ENCODE data around the gene STON2. TPM values are rescaled to one million over a fixed set of nuclear protein-coding genes. Genes with fewer than 3 reads are reported as not detected.
"Not testable (repeated sequence)": the region's sequence is repeated elsewhere in the genome, so short reads cannot be mapped to it uniquely, and the experiment has no call there.

STON2 gene
- polyA plus RNA-seq, 2 of the 4 experiments (the other 2 are of a cell fraction): 0.53 to 1.3 TPM

DNA sequence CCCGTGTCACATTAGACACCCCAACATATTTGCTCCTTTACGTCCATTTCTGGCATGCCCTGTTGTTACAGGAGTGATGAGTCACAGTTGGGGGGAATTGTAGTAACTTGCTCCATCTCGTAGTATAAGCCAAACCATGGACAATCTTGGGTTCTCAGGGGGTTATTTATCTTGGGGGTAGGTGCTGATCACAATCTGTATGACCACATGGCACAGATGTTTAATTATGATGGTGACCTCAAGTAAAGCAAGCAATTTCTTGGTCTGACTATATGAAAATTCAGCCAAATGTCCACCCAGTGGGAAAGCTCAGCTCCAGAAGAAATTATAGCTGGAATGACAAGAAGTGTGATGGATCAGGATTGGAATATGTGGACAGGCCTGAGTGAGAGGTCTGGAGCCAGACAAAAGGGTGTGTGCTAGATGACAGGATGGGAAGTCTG is 32.1 kb upstream of the STON2 start:
- CTCF ChIA-PET: interaction anchor here (1.4 to 2.2 kb wide), 2 partner anchors 21 to 163 kb away, joined by 3 to 7 read pairs; no protein-coding TSS in a partner anchor
- TF ChIP-seq ZSCAN20 (CRISPR knock-in tag; IDR thresholded peaks at IDR 0.05): no peak
- no peak for TF ChIP-seq FOSB (CRISPR knock-in tag; IDR thresholded peaks at IDR 0.05)
- no peak for TF ChIP-seq SREBF2 (IDR thresholded peaks at IDR 0.05)
- no peak for TF ChIP-seq POLR2A (IDR thresholded peaks at IDR 0.05; ENCODE audit: low read length)
- no peak for TF ChIP-seq MAFK (IDR thresholded peaks at IDR 0.05; ENCODE audit: partially characterized antibody)
- no peak for TF ChIP-seq FOXS1 (CRISPR knock-in tag; IDR thresholded peaks at IDR 0.05)
- no peak for TF ChIP-seq FOSL2 (IDR thresholded peaks at IDR 0.05)
- TF ChIP-seq FOSL2 (CRISPR knock-in tag; IDR thresholded peaks at IDR 0.05): no peak
- TF ChIP-seq, protein P1, sequence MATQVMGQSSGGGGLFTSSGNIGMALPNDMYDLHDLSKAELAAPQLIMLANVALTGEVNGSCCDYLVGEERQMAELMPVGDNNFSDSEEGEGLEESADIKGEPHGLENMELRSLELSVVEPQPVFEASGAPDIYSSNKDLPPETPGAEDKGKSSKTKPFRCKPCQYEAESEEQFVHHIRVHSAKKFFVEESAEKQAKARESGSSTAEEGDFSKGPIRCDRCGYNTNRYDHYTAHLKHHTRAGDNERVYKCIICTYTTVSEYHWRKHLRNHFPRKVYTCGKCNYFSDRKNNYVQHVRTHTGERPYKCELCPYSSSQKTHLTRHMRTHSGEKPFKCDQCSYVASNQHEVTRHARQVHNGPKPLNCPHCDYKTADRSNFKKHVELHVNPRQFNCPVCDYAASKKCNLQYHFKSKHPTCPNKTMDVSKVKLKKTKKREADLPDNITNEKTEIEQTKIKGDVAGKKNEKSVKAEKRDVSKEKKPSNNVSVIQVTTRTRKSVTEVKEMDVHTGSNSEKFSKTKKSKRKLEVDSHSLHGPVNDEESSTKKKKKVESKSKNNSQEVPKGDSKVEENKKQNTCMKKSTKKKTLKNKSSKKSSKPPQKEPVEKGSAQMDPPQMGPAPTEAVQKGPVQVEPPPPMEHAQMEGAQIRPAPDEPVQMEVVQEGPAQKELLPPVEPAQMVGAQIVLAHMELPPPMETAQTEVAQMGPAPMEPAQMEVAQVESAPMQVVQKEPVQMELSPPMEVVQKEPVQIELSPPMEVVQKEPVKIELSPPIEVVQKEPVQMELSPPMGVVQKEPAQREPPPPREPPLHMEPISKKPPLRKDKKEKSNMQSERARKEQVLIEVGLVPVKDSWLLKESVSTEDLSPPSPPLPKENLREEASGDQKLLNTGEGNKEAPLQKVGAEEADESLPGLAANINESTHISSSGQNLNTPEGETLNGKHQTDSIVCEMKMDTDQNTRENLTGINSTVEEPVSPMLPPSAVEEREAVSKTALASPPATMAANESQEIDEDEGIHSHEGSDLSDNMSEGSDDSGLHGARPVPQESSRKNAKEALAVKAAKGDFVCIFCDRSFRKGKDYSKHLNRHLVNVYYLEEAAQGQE (IDR thresholded peaks at IDR 0.05): no peak
- no peak for TF ChIP-seq POLR2AphosphoS2 (conservative IDR thresholded peaks at IDR 0.05; ENCODE audit: low read length)
- POLR2A ChIA-PET: no interaction called here
- DNase-seq (ENCODE audit: low read depth in 1 of 2, low spot score in 1 of 2): no peak
- 41% methylated on average over 3 of the region's 3 CpGs for WGBS (ENCODE audit: missing lambda C conversion rate)
- no peak for FAIRE-seq
- H3K4me1 ChIP-seq: peaks cover 11% of the 10 kb centered on the region
- no peaks in the 10 kb centered on the region for H3K9me3 ChIP-seq
- no peak overlapping the region for H3K27ac ChIP-seq
- no peak overlapping the region for H3K4me3 ChIP-seq
- ATAC-seq: no peak
- H3K4me2 ChIP-seq: no peak overlapping the region

DNA sequence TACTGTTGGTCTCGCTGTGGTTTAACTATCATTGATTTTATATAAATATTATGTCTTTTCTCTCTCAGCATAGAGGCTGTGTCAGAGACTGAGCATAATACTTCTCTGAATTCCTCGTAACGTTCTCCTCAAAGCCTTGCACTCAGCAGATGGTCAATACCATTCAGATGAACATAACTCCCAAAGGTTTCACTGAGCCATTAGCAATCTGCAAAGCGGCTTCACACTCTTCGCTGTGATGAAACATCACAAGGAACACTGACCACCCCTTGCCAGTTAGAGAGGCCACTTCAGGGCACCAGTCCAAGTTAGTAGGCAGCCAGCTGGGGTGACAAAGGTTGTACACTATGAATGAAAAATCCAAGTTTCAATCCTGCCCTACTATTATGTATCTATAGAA is 30.1 kb upstream of the STON2 start:
- DNase-seq (ENCODE audit: low read depth in 1 of 2, low spot score in 1 of 2) (no peak), ATAC-seq (no peak), FAIRE-seq (no peak)
- Histone ChIP-seq H3K4me3 (no peak overlapping the region), H3K4me1 (no peaks in the 10 kb centered on the region), H3K9me3 (no peaks in the 10 kb centered on the region), H3K4me2 (no peak overlapping the region), H3K27ac (no peak overlapping the region)
- 61% methylated on average over 5 of the region's 5 CpGs for WGBS (ENCODE audit: missing lambda C conversion rate)
- no peak for TF ChIP-seq MAFK (IDR thresholded peaks at IDR 0.05; ENCODE audit: partially characterized antibody)
- no peak for TF ChIP-seq POLR2A (IDR thresholded peaks at IDR 0.05; ENCODE audit: low read length)
- no peak for TF ChIP-seq NPAS2 (CRISPR knock-in tag; IDR thresholded peaks at IDR 0.05; ENCODE audit: borderline replicate concordance)
- no peak for TF ChIP-seq CHD2 (IDR thresholded peaks at IDR 0.05; ENCODE audit: low read length, partially characterized antibody)
- TF ChIP-seq, protein P2, sequence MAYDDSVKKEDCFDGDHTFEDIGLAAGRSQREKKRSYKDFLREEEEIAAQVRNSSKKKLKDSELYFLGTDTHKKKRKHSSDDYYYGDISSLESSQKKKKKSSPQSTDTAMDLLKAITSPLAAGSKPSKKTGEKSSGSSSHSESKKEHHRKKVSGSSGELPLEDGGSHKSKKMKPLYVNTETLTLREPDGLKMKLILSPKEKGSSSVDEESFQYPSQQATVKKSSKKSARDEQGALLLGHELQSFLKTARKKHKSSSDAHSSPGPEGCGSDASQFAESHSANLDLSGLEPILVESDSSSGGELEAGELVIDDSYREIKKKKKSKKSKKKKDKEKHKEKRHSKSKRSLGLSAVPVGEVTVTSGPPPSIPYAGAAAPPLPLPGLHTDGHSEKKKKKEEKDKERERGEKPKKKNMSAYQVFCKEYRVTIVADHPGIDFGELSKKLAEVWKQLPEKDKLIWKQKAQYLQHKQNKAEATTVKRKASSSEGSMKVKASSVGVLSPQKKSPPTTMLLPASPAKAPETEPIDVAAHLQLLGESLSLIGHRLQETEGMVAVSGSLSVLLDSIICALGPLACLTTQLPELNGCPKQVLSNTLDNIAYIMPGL (CRISPR knock-in tag; IDR thresholded peaks at IDR 0.05; ENCODE audit: borderline replicate concordance): no peak
- no peak for TF ChIP-seq RFX5 (IDR thresholded peaks at IDR 0.05)
- no peak for TF ChIP-seq EHF (CRISPR knock-in tag; IDR thresholded peaks at IDR 0.05)
- TF ChIP-seq, protein P3, sequence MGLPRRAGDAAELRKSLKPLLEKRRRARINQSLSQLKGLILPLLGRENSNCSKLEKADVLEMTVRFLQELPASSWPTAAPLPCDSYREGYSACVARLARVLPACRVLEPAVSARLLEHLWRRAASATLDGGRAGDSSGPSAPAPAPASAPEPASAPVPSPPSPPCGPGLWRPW (IDR thresholded peaks at IDR 0.05): no peak
- TF ChIP-seq, protein P4, sequence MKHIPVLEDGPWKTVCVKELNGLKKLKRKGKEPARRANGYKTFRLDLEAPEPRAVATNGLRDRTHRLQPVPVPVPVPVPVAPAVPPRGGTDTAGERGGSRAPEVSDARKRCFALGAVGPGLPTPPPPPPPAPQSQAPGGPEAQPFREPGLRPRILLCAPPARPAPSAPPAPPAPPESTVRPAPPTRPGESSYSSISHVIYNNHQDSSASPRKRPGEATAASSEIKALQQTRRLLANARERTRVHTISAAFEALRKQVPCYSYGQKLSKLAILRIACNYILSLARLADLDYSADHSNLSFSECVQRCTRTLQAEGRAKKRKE (CRISPR knock-in tag; IDR thresholded peaks at IDR 0.05; ENCODE audit: low read depth): no peak
- TF ChIP-seq, protein P5, sequence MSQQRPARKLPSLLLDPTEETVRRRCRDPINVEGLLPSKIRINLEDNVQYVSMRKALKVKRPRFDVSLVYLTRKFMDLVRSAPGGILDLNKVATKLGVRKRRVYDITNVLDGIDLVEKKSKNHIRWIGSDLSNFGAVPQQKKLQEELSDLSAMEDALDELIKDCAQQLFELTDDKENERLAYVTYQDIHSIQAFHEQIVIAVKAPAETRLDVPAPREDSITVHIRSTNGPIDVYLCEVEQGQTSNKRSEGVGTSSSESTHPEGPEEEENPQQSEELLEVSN (IDR thresholded peaks at IDR 0.05; ENCODE audit: borderline replicate concordance, low read depth): no peak
- TF ChIP-seq NFE2L2 (conservative IDR thresholded peaks at IDR 0.05; ENCODE audit: low read length): no peak
- TF ChIP-seq, protein P6, sequence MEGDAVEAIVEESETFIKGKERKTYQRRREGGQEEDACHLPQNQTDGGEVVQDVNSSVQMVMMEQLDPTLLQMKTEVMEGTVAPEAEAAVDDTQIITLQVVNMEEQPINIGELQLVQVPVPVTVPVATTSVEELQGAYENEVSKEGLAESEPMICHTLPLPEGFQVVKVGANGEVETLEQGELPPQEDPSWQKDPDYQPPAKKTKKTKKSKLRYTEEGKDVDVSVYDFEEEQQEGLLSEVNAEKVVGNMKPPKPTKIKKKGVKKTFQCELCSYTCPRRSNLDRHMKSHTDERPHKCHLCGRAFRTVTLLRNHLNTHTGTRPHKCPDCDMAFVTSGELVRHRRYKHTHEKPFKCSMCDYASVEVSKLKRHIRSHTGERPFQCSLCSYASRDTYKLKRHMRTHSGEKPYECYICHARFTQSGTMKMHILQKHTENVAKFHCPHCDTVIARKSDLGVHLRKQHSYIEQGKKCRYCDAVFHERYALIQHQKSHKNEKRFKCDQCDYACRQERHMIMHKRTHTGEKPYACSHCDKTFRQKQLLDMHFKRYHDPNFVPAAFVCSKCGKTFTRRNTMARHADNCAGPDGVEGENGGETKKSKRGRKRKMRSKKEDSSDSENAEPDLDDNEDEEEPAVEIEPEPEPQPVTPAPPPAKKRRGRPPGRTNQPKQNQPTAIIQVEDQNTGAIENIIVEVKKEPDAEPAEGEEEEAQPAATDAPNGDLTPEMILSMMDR (IDR thresholded peaks at IDR 0.05): no peak
- ChIA-PET POLR2A (no interaction called here), CTCF (interaction anchor here (1.7 to 2.2 kb wide), 2 partner anchors 9 to 23 kb away, joined by 7 to 8 read pairs; no protein-coding TSS in a partner anchor)

DNA sequence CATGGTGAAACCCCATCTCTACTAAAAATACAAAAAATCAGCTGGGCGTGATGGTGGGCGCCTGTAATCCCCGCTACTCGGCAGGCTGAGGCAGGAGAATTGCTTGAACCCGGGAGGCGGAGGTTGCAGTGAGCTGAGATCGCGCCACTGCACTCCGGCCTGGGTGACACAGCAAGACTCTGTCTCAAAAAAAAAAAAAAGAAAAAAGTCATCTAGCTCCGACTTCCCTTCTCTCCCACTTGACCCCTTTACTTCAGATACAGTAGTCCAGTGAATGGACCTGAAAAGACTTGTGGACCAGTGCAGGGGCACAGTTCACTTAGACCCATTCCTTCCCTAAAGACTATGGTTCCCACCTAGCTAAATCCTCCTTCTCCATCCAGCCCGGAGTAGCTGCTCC is 29.6 kb upstream of the STON2 start:
- POLR2A ChIA-PET; FAIRE-seq; H3K4me2 ChIP-seq; H3K9me3 ChIP-seq; DNase-seq (ENCODE audit: low read depth in 1 of 2, low spot score in 1 of 2); H3K4me1 ChIP-seq; H3K4me3 ChIP-seq; H3K27ac ChIP-seq; ATAC-seq: not testable (repeated sequence)
- 71% methylated on average over 11 of the region's 11 CpGs for WGBS (ENCODE audit: missing lambda C conversion rate)
- CTCF ChIA-PET: interaction anchor here (1.0 to 2.2 kb wide), 4 partner anchors 9 to 160 kb away, joined by 3 to 8 read pairs (median 8); no protein-coding TSS in a partner anchor

All from A549 (cell line).